Measurements from ENCODE around the gene OR1D2.
"Not testable (repeated sequence)": the region's sequence is repeated elsewhere in the genome, so short reads cannot be mapped to it uniquely, and the experiment has no call there.

Gene OR1D2, protein sequence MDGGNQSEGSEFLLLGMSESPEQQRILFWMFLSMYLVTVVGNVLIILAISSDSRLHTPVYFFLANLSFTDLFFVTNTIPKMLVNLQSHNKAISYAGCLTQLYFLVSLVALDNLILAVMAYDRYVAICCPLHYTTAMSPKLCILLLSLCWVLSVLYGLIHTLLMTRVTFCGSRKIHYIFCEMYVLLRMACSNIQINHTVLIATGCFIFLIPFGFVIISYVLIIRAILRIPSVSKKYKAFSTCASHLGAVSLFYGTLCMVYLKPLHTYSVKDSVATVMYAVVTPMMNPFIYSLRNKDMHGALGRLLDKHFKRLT

DNA sequence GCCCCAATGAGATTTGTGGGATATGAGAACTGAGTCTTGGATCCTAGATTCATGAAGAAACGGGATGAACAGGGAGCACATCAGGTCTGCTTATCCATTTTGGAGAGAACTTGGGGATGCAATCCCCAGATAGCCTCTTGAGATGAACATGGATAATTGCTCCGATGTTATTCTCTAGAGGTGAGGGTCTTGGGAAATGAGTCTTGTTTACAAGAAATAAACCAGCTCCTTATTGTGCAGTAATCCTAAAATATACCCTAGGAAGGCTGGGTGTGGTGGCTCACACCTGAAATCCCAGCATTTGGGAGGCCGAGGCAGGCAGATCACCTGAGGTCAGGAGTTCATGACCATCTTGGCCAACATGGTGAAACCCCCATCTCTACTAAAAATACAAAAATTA is at the start of gene OR1D2:
Gene OR1D2, minus strand, starts transcription at position 101 of the 400 bp plus-strand sequence. CDS start 11,426 bp downstream, outside the sequence.
- DNase-seq (ENCODE audit: low spot score) = no peak

DNA sequence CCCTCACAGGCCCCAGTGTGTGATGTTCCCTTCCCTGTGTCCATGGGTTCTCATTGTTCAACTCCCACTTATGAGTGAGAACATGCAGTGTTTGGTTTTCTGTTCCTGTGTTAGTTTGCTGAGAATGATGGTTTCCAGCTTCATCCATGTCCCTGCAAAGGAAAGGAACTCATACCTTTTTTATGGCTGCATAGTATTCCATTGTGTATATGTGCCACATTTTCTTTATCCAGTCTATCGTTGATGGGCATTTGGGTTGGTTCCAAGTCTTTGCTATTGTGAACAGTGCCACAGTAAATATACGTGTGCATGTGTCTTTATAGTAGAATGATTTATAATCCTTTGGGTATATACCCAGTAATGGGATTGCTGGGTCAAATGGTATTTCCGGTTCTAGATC is 33.3 kb upstream of the OR1D2 start:
- not testable (repeated sequence) for DNase-seq (ENCODE audit: low spot score)

DNA sequence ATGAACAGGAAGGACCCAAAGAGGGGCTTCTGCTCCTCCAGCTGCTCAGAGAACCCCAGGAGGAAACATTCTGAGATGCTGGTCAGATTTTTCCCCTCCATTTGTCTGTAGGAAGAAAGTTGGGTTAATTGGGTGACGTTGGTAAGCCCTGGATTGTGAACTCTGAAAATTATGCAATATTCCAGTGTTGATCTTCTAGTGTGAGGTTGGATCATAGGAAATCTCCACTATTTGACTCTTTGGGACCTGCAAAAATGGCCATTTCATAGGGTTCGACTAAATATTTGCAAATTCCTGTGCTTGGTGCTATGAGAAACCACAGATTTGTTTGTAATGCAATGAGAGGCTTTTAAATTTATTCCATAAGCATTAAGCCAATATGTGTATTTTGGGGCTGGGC is 23.2 kb upstream of the OR1D2 start, which contains the start of gene OR1G1:
Gene OR1G1, minus strand, starts transcription at position 101 of the 400 bp plus-strand sequence. Its CDS starts 0 bp downstream, at position 101.
- no peak for DNase-seq (ENCODE audit: low spot score)

DNA sequence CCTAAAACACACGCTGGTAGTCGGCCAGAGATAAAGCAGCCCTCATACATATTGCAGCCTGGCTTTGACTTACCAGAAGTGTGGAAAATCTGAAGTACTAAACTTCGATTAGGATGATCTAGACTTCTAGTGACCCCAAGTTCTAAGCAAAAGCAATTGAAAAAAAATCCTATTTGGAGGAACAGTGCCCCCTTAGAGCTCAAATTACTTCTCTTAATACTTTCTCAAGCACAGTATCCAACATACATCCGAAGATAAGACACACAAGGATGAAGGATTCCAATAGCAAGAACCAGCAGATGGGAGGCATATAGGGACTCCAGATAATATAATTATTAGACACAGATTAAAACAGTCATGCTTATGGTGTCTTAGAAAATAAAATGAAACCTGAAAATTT is 30.4 kb downstream of the OR1D2 start:
- not testable (repeated sequence) for DNase-seq (ENCODE audit: low spot score)

DNA sequence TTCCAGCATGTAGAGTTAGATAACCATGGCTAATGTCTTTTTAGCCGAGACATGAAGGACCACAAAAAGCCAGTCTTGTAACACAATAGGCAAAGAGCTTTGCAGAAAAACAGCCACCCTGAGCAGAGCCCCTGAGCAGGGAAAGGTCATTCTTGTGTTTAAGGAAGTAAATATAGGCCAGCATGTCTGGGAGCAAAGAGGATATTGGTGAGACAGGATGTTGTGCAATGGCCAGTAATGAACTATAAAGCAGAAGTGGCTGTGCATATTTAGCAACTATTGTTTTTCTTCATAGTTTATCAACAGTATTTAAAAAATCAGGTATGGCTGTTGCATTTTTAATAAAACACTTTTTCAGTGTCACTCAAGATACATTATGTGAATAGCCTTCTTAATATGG is 39.0 kb downstream of the OR1D2 start:
- peak; percentile 8 for DNase-seq (ENCODE audit: low spot score)

DNA sequence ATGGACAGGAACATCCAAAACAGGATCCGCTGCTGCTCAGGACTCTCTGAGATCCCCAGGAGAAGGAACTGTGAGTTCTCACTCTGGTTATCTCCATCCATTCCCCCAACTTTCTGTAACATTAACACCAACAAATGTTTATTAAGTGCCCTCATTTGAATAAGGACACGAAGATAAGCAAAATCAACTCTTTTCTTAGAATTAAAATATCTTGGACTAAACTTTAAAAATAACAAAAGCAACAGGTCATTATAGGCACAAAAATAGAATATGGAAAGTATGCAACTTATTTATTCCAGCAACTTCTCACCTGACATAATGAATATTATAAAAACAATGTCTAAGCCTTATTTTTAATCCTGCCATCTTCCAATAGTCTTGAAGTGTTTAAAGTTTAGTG is 40.7 kb downstream of the OR1D2 start, which contains the start of gene OR1D5:
Gene OR1D5, minus strand, starts transcription at position 101 of the 400 bp plus-strand sequence. Its CDS starts 0 bp downstream, at position 101.
- DNase-seq (ENCODE audit: low spot score) = not testable (repeated sequence)

DNA sequence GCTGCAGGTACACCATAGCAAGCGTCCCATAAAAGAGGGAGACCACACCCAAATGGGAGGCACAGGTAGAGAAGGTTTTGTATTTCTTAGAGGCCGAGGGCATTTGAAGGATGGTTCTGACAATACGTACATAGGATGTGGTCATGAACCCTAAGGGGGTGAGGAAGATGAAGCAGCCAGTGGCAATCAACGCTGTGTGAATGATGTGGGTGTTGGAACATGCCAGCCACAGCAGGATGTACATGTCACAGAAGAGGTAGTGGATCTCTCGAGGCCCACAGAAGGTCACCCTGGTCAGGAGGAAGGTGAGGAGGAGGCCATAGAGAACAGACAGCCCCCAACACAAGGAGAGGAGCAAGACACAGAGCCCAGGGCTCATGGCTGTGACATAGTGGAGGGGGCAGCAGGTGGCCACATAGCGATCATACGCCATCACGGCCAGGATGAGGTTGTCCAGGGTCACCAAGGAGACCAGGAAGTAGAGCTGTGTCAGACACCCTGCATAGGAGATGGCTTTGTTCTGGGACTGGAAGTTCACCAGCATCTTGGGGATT is 41.3 kb downstream of the OR1D2 start:
- not testable (repeated sequence) for DNase-seq (ENCODE audit: low spot score)

DNA sequence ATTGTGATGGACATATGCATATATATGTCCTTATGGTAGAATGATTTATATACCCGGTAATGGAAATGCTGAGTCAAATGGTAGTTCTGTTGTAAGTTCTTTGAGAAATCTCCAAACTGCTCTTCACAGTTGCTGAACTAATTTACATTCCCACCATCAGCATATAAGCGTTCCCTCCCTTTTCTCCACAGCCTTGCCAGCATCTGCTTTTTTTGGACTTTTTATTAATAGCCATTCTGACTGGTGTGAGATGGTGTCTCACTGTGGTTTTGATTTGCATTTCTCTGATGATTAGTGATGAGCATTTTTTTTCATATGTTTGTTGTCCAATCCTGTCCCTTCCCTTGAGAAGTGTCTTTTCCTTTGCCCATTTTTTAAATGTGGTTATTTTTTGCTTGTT is 49.4 kb downstream of the OR1D2 start:
- not testable (repeated sequence) for DNase-seq (ENCODE audit: low spot score)

DNA sequence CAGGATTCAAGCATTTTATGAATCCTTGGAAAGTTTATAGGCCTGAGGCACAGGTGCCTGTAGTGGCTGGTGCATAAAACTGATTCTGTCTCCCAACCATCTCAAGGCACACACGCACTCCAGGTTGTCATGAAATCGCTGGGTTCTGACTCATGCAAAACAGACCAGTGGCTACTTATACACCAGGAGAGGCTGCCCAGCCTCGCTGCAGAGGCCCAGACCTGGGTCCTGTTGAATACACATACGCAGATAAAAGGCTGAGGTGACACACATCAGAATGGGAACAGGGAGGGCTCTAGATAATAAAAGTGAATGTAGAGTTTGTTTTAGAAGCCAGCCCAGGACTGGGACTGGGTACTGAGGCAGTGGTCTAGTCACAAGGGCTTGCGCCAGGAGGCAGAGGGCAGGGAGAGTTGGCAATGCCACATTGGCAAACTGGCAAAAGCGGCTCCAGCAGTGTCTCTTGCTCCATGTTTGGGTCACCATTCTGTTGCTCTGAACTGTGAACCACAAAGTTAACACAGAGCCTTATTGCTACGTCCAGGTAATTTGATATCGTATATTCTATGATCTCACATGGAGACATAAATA is 54.4 kb downstream of the OR1D2 start:
- DNase-seq (ENCODE audit: low spot score) = no peak

DNA sequence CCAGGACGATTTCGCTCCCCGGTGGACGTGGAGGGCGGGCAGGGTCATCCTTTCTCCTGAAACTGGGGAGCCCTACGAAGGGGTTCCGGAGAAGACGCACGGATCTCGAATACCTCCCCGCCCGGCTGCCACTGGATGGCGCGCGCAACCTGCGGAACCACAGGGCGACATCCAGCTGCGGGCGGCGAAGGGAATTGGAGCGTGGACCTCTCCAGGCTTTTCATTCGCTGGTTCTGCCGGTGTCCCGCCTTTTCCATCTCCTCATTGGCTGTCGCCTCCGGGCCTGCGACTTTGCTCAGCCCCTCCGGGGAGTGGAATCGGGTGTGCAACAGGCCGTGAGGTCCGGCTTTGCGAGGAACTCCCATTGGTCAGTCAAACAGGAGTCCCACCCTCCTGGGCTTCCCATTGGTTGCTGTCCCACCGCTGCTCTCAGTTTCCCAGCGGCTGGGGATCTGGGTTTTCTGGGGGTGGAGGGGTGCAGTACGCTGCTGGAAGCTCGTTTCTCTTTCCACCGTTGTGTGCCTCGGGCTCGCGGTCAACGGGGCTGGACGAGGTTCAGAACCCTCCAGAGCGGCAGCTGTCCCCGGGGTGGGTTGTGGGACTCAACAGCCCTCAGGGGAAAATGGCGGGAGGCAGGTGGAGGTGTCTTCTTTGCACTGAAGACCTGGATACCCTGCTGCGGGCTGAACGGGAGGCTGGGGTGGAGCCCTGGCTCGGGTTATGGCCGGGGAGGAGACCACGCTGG is 55.3 kb downstream of the OR1D2 start:
- DNase-seq (ENCODE audit: low spot score) = peak; percentile 100

DNA sequence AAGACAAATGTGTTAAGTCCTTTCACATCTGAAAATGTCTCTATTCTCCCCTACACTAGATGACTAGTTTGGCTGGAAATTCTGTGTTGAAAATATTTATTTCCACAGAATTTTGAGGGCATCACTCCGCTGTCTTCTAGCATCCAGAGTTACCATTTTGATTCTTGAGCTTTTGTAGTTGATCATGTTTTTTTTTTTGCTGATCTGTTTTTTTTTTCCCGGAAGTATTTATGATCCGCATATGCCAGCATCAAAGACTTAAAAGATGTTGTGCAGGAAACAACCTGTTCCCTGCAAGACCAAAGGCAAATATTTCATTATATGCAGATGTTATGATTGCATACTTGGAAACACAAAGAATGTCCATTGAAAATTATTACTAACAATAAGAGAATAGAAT is 57.5 kb downstream of the OR1D2 start:
- no peak for DNase-seq (ENCODE audit: low spot score)

DNA sequence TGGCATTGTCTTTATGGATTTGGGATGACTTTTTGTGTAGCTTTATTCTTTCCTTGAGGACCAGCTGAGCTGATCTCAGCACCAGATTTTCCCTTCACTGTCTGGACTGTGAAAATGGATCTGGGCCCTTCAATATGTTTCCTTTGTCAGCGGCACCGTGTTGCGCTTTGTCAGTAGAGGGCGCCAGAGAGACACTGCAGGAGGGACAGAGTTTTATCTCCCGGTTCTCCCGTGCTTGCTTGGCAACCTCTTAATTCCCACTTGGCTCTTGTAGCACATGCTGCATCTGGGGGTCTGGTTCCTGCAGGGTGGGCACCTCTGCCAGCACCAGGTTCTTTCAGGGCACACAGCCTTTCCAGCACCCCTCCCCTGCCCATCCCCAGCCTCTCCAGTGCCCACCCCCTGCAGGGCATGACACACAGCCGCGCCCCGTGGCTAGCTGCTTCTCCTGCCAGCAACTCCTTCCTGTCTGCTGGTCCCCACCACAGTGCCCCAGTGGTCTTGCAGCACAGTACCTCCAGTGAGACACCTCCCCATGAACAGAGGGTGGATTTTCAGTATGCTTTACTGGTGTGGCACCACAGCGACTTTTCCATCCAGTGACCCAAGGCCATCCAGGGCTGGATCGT is 60.4 kb downstream of the OR1D2 start:
- no peak for DNase-seq (ENCODE audit: low spot score)

DNA sequence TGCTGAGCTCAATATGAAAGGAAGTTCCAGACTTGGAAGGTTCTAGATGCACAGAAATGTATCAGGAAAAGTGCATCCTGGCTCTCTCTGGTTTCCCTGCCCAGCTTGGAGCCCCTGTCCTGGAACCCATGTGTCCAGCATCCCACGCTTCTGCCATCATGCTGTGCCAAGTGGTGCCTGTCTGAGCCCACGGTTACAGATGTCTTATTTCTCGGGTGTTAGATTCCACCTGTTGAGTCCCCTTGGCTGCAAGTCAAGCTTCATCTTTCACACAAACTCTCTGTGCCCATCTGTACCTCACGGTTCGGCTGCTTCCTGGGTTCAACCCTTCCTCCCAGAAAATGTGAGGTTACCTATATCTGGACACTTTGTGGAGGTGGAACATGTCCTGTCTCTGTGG is 63.3 kb downstream of the OR1D2 start:
- no peak for DNase-seq (ENCODE audit: low spot score)

DNA sequence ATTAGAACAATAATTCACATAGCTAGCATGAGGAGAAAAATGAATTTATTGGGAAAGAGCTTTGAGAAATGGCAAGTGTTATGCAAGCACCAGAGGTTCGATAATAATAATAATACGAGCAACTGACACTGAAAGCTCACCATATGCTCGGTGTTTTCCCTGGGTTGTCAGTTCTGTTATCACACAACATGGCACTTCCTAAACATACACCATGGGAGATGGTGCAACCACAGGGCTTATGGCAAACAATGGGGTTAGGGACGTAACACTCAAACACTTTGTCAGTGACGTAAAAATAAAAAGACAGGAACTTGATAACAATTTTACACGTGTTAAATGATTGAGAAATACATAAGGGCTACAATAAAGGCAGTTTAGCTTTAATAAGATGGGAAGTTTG is 64.5 kb downstream of the OR1D2 start:
- no peak for DNase-seq (ENCODE audit: low spot score)

DNA sequence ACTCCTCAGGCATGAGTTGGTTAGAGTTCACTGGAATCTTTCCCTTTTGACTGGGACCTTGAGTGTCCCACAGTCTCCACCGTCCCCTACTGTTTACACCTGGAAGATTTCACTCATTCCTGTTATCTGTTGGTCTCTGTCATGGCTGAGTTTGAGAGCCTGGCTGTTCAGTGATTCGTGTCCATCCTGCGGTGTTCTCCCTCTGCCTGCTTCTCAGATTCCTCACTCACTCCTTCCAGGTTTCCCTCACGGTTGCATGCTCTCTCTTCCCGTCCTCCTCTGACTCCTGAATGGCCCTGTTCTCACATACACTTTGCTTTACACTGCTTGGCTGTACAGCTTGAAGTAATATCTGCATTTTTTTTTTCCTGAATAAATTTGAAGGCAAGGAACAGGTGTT is 65.3 kb downstream of the OR1D2 start:
- DNase-seq (ENCODE audit: low spot score) = no peak
